K562 (cell line): ENCODE data around the gene MPC1. TPM values are rescaled to one million over a fixed set of nuclear protein-coding genes. Genes with fewer than 3 reads are reported as not detected.

Source experiments
- ARID3B ChIP-seq: fragments of 250-450 bp; sonication (Bioruptor Pico); IDR thresholded peaks from 2 replicates; pipeline ENCODE4 v1.4.0; 2020; ENCODE audit warnings: borderline replicate concordance
- CREB1 ChIP-seq, 2 experiments: sonication (generic) in 1 of 2; formaldehyde crosslinking in 1 of 2; IDR thresholded peaks; 2 replicates each; pipeline versions ENCODE4 v1.6.1 to v1.8.0; 2012 to 2022; ENCODE audit warnings: inconsistent platforms in 1 of 2, mild to moderate bottlenecking in 1 of 2, missing genetic modification reagents in 1 of 2, moderate library complexity in 1 of 2
- ESRRA ChIP-seq: fragments of 450-650 bp; IDR thresholded peaks from 2 replicates; pipeline ENCODE4 v1.6.1; 2014; ENCODE audit warnings: low read depth, mild to moderate bottlenecking, moderate library complexity, borderline replicate concordance
- FOXM1 ChIP-seq, 2 experiments: fragments of 450-650 bp in 1 of 2; sonication (generic) in 1 of 2; formaldehyde crosslinking in 1 of 2; IDR thresholded peaks; 2 replicates each; pipeline versions ENCODE4 v1.6.1 to v1.9.0; 2017 to 2022; ENCODE audit warnings: low read depth in 2 of 2, mild to moderate bottlenecking in 2 of 2, missing genetic modification reagents in 1 of 2, moderate library complexity in 1 of 2
- HCFC1 ChIP-seq: IDR thresholded peaks from 2 replicates; pipeline ENCODE4 v1.6.1; 2012; ENCODE audit warnings: low read depth, low read length, improper control_type of control experiment
- JUN ChIP-seq, 2 experiments: sonication (generic) in 1 of 2; formaldehyde crosslinking in 1 of 2; IDR thresholded peaks; 2 replicates each; pipeline versions ENCODE4 v1.6.1 to v1.8.0; 2012 to 2022; ENCODE audit warnings: borderline replicate concordance in 2 of 2, mild to moderate bottlenecking in 2 of 2, improper control_type of control experiment in 1 of 2, low read depth in 1 of 2, low read length in 1 of 2, missing genetic modification reagents in 1 of 2
- KHSRP ChIP-seq: fragments of 450-650 bp; IDR thresholded peaks from 2 replicates; pipeline ENCODE4 v1.6.1; 2017
- MEF2A ChIP-seq: IDR thresholded peaks from 2 replicates; pipeline ENCODE4 v1.6.1; 2011; ENCODE audit warnings: low read depth, mild to moderate bottlenecking, low read length, moderate library complexity; ENCODE audit not compliant: control insufficient read depth
- MEF2D ChIP-seq: conservative IDR thresholded peaks from 2 replicates; pipeline ENCODE4 v1.6.1; 2016; ENCODE audit warnings: low read depth, missing genetic modification characterization, missing compliant biosample characterization
- NONO ChIP-seq, 2 experiments: fragments of 200-400 bp in 1 of 2; fragments of 450-650 bp in 1 of 2; formaldehyde crosslinking in 1 of 2; IDR thresholded peaks; 2 replicates each; pipeline ENCODE4 v1.6.1; 2017; ENCODE audit warnings: low read depth in 2 of 2, mild to moderate bottlenecking in 2 of 2, moderate library complexity in 2 of 2, low read length in 1 of 2
- PCBP2 ChIP-seq: fragments of 200-400 bp; formaldehyde crosslinking; IDR thresholded peaks from 2 replicates; pipeline ENCODE4 v1.6.1; 2018; ENCODE audit warnings: low read length, low read depth, mild to moderate bottlenecking, moderate library complexity; ENCODE audit not compliant: poor library complexity, severe bottlenecking
- PHF21A ChIP-seq: fragments of 450-650 bp; IDR thresholded peaks from 2 replicates; pipeline ENCODE4 v1.6.1; 2017; ENCODE audit warnings: low read depth, borderline replicate concordance
- PHF8 ChIP-seq: fragments of 200-600 bp; sonication (generic); IDR thresholded peaks from 2 replicates; pipeline ENCODE4 v1.6.1; 2012; ENCODE audit warnings: mixed run types, mild to moderate bottlenecking, inconsistent platforms, low read length, moderate library complexity, borderline replicate concordance
- PURB ChIP-seq: sonication (generic); formaldehyde crosslinking; IDR thresholded peaks from 2 replicates; pipeline ENCODE4 v1.9.0; 2021; ENCODE audit warnings: low read depth, mild to moderate bottlenecking, missing genetic modification reagents
- RB1 ChIP-seq: fragments of 450-650 bp; IDR thresholded peaks from 2 replicates; pipeline ENCODE4 v1.6.1; 2017; ENCODE audit warnings: low read depth, mild to moderate bottlenecking
- SIN3B ChIP-seq: fragments of 450-650 bp; IDR thresholded peaks from 2 replicates; pipeline ENCODE4 v1.6.1; 2017; ENCODE audit warnings: low read depth, mild to moderate bottlenecking, moderate library complexity
- SMAD4 ChIP-seq: fragments of 250-450 bp; sonication (Bioruptor Pico); conservative IDR thresholded peaks from 2 replicates; pipeline ENCODE4 v1.8.0; 2021; ENCODE audit warnings: inconsistent platforms, mild to moderate bottlenecking, moderate library complexity
- SRSF1 ChIP-seq: fragments of 200-400 bp; formaldehyde crosslinking; IDR thresholded peaks from 2 replicates; pipeline ENCODE4 v1.6.1; 2017; ENCODE audit warnings: mild to moderate bottlenecking, low read depth, low read length, moderate library complexity
- ZBTB49 ChIP-seq: sonication (generic); formaldehyde crosslinking; IDR thresholded peaks from 2 replicates; pipeline ENCODE4 v1.8.0; 2022; ENCODE audit warnings: missing genetic modification reagents, mild to moderate bottlenecking, borderline replicate concordance
- ZNF174 ChIP-seq: fragments of 250-450 bp; sonication (Bioruptor Pico); IDR thresholded peaks from 2 replicates; pipeline ENCODE4 v1.4.0; 2020; ENCODE audit warnings: mild to moderate bottlenecking
- ZNF696 ChIP-seq: fragments of 250-450 bp; sonication (Bioruptor Pico); conservative IDR thresholded peaks from 2 replicates; pipeline ENCODE4 v1.4.0; 2020; ENCODE audit warnings: mild to moderate bottlenecking, moderate library complexity
- polyA plus RNA-seq, 8 experiments: library from polyadenylated mRNA; depleted of rRNA in 4 of 8; stranded (reverse) in 5 of 8; unstranded in 3 of 8; fragments of >200 nt; fragmentation: Nextera tagmentation in 2 of 8; fragmentation: Illumina TruSeq in 1 of 8; extraction: Ambion mirVana in 2 of 8; extraction: Trizol in 1 of 8; gene quantifications; 2 replicates each; pipeline versions ENCODE4 v1.2.1 to v1.2.3, GENCODE V29; 2011 to 2014; ENCODE audit warnings: inconsistent platforms in 1 of 8, missing spikeins in 1 of 8
- total RNA-seq, 7 experiments: library from RNA; depleted of rRNA in 6 of 7; stranded (reverse); fragments of >200 nt in 6 of 7; fragmentation: Illumina TruSeq in 2 of 7; extraction: Trizol in 2 of 7; gene quantifications; 2 replicates each; pipeline versions ENCODE4 v1.2.1 to v1.2.3, GENCODE V29; 2011 to 2021; ENCODE audit warnings: low replicate concordance in 1 of 7

MPC1 gene
- total and polyA plus RNA-seq, 9 of the 15 experiments (the other 6 are each of a cell fraction or from before 2014, with no cell fraction given) = 78.6 to 185 (median 138) TPM

- no peak for TF ChIP-seq SRSF1
- peak; percentile 4; the same call in 1 of the 2 replicates for TF ChIP-seq HCFC1
- TF ChIP-seq SMAD4 (CRISPR knock-in tag) = peak; percentile 75
- TF ChIP-seq RB1 = peak; percentile 90; the same call in 1 of the 2 replicates
- no peak for TF ChIP-seq PHF21A
- no peak for TF ChIP-seq PURB (CRISPR knock-in tag)
- TF ChIP-seq KHSRP = no peak
- TF ChIP-seq NONO (IDR thresholded peaks at IDR 0.05; ENCODE audit: low read depth in 2 of 2, low read length in 1 of 2) = peak in 1 of 2 experiments; percentile 74; a peak in 2 of 4 replicates
- TF ChIP-seq PHF8 = peak; percentile 94; the same call in 1 of the 2 replicates
- no peak for TF ChIP-seq ZNF696 (CRISPR knock-in tag)
- peak; percentile 69 for TF ChIP-seq CREB1 (IDR thresholded peaks at IDR 0.05)
- peak; percentile 82 for TF ChIP-seq CREB1 (CRISPR knock-in tag; IDR thresholded peaks at IDR 0.05)
- peak; percentile 84; the same call in 1 of the 2 replicates for TF ChIP-seq ARID3B (CRISPR knock-in tag)
- no peak for TF ChIP-seq FOXM1 (IDR thresholded peaks at IDR 0.05; ENCODE audit: low read depth)
- TF ChIP-seq FOXM1 (CRISPR knock-in tag; IDR thresholded peaks at IDR 0.05; ENCODE audit: low read depth) = peak; percentile 81
- TF ChIP-seq JUN (IDR thresholded peaks at IDR 0.05; ENCODE audit: borderline replicate concordance, low read depth, low read length) = no peak; the same call in 1 of the 2 replicates
- 0 out of 2 replicates have a peak, but pooled peaks have one; percentile 37 for TF ChIP-seq JUN (CRISPR knock-in tag; IDR thresholded peaks at IDR 0.05; ENCODE audit: borderline replicate concordance)
- no peak for TF ChIP-seq ZNF174 (CRISPR knock-in tag)
- no peak for TF ChIP-seq PCBP2
- peak; percentile 100 for TF ChIP-seq ESRRA
- TF ChIP-seq SIN3B = peak; percentile 64; the same call in 1 of the 2 replicates
- no peak for TF ChIP-seq ZBTB49 (CRISPR knock-in tag)
- no peak for TF ChIP-seq MEF2A
- no peak for TF ChIP-seq MEF2D (tag)
Measured at GRCh38 chr6:166382933-166383801, at the start of gene MPC1 (continued).
